HepG2 (cell line): Measurements from ENCODE around the gene TSPAN9.

Experiments
- ARNTL ChIP-seq: sonication (generic); formaldehyde crosslinking; IDR thresholded peaks from 2 replicates; pipeline ENCODE4 v1.4.0; 2020; ENCODE audit warnings: mild to moderate bottlenecking, missing genetic modification reagents
- ATF2 ChIP-seq: sonication (generic); formaldehyde crosslinking; IDR thresholded peaks from 2 replicates; pipeline ENCODE4 v1.4.0; 2020; ENCODE audit warnings: missing genetic modification reagents
- CTCF ChIP-seq: sonication (generic); formaldehyde crosslinking; IDR thresholded peaks from 2 replicates; pipeline ENCODE4 v1.5.0; 2020; ENCODE audit warnings: mild to moderate bottlenecking, missing genetic modification reagents, moderate library complexity
- MXD4 ChIP-seq: IDR thresholded peaks from 2 replicates; pipeline ENCODE4 v1.6.1; 2016; ENCODE audit warnings: mild to moderate bottlenecking, missing biosample characterization, missing genetic modification reagents
- POLR2AphosphoS5 ChIP-seq: IDR thresholded peaks from 2 replicates; pipeline ENCODE4 v1.6.1; 2012; ENCODE audit warnings: low read depth, low read length
- SNAPC5 ChIP-seq: sonication (generic); formaldehyde crosslinking; IDR thresholded peaks from 2 replicates; pipeline ENCODE4 v1.8.1; 2023; ENCODE audit warnings: mild to moderate bottlenecking, missing genetic modification reagents, borderline replicate concordance
- TAF15 ChIP-seq: fragments of 200-400 bp; formaldehyde crosslinking; IDR thresholded peaks from one replicate; pipeline ENCODE4 v1.6.1; 2018; ENCODE audit warnings: mild to moderate bottlenecking, low read depth, low read length; ENCODE audit not compliant: poor library complexity, severe bottlenecking
- TARDBP ChIP-seq: sonication (generic); formaldehyde crosslinking; IDR thresholded peaks from 2 replicates; pipeline ENCODE4 v1.8.0; 2022; ENCODE audit warnings: mild to moderate bottlenecking, missing genetic modification reagents
- TCF12 ChIP-seq, 2 experiments: fragments of 450-650 bp in 1 of 2; sonication (generic) in 1 of 2; formaldehyde crosslinking in 1 of 2; IDR thresholded peaks; 2 replicates each; pipeline versions ENCODE4 v1.6.1 to v1.8.0; 2017 to 2022; ENCODE audit warnings: antibody characterized with exemption in 1 of 2, mild to moderate bottlenecking in 1 of 2, missing genetic modification reagents in 1 of 2, moderate library complexity in 1 of 2
- ZNF274 ChIP-seq: sonication (generic); formaldehyde crosslinking; IDR thresholded peaks from 2 replicates; pipeline ENCODE4 v1.5.1; 2020; ENCODE audit warnings: mild to moderate bottlenecking, missing genetic modification reagents
- ZNF629 ChIP-seq: sonication (generic); formaldehyde crosslinking; conservative IDR thresholded peaks from 2 replicates; pipeline ENCODE4 v1.5.0; 2020; ENCODE audit warnings: missing genetic modification reagents

- no peak for TF ChIP-seq ATF2 (CRISPR knock-in tag)
- no peak for TF ChIP-seq TCF12 (IDR thresholded peaks at IDR 0.05)
- no peak for TF ChIP-seq TCF12 (CRISPR knock-in tag; IDR thresholded peaks at IDR 0.05)
- no peak for TF ChIP-seq ZNF629
- TF ChIP-seq TARDBP = no peak
- no peak for TF ChIP-seq ZNF274 (CRISPR knock-in tag)
- no peak for TF ChIP-seq POLR2AphosphoS5
- no peak for TF ChIP-seq MXD4 (CRISPR knock-in tag)
- no peak for TF ChIP-seq SNAPC5 (CRISPR knock-in tag)
- no peak for TF ChIP-seq CTCF (CRISPR knock-in tag)
- TF ChIP-seq ARNTL (CRISPR knock-in tag) = no peak
- no peak for TF ChIP-seq TAF15
Measured at GRCh38 chr12:3133405-3133783, 56.2 kb downstream of the TSPAN9 start.
